NK-92 (cell line): Measurements from ENCODE around the gene RAB6B.

Source experiments
- DNase-seq: peaks from one replicate; lab custom pipeline; 2025; ENCODE audit not compliant: unreplicated experiment; lab: John Stamatoyannopoulos, UW

Gene RAB6B

DNA sequence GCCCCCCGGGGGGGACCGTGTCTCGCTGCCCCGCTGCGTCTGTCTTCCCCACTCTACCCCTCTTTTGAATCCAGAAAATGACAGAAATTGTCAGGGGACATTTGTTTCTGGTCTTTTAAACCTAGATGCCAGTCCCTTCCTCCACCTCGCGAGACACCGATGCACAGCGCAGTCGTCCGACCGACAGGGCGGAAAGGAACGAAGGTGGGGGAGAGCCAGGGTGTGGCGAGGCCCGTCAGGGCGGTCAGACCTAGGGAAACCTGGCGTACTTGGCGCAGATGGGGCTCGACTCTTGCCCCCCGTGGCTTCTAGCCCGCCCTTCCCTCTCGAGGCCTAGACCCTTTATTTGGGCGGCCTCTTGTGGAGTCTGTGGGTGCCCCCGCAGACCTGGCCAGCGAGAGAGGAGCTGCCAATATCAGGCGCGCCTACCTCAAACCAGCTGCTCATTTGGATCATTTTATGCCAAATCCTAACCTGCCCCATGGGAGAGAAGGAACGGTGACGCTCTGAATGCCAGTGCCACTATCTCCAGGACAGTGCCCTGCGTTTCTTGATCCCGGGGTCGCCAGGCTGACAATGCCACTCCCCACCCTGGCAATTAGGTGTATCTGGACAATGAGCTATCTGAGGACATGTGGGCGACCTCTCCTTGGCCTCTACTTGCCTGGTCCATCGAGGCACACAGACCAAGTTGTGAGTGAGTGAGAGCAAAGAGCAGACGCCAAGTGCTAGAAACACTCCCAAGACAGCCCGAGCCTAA is 500 bp upstream of the RAB6B start:
- no peak for DNase-seq

DNA sequence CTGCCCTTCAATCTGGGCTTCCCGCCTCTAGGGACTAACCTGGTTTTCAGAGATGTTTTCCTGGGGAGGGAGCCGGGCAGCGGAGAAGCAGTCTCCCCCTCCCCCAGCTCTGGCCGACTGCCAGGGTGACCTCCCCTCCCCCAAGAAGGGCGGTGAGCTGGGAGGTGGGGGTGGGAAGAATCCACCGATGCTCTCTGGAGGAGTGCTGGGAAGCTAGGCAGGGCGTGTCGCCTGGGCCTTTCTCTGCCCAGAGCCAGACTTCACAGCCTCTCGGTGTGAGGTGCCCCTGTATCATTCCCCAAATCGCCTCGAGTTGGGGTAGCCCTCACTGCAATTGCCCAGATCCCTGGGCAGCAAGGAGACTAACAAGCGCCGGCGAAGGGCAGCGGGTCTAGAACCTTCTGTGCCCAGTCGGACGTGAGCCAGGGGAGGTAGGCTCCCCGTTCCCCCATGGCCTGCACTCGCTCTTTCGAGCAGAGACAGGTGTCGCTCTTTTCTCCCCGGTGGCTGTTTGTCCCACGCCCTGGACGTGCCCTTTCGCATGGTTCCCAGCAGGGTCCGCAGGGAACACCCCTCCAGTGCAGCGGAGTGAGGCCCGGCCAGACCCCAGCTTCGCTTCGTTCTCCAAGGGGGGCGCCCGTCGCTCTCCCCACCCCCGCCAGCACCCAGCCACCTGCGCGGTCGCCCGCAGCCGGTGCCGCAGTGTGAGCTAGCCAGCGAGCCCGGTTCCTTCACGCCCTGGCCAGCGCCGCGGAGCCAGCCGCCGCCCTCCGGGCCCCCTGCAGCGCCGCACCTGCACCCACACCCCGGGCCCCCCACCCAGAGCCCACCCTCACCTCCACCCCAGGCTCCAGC is 1.1 kb downstream of the RAB6B start:
- no peak for DNase-seq

DNA sequence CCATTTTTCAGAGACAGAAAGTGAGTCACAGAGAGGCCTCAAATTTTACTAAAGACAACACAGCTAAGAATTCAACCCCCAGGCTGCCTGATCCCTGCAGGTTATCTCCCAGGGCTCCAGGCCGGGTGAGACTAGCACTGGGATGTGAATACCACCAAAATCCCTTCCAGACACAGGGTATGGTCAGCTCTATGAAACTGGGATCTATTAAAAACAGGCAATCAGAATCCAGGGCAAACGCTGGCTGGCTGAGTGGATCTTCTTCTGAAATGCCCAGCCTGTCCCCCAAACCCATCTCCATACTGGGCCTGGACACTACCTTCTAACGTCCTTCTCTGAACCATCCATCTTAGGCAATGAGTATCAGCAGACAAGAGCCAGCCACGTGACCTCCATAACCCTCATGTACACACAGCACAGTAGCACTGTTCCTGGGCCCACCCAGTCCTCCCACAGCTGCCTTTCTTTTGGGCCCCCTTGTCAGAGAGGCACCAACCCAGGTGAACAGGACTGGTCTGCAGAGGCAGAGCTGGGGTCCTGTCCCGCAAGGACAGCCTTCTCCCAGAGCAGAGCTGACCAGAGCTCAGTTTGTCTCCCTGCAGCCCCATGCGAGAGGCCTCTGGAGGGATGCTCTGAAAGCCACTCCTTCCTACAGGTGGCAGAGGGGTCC is 1.9 kb downstream of the RAB6B start:
- DNase-seq: no peak

DNA sequence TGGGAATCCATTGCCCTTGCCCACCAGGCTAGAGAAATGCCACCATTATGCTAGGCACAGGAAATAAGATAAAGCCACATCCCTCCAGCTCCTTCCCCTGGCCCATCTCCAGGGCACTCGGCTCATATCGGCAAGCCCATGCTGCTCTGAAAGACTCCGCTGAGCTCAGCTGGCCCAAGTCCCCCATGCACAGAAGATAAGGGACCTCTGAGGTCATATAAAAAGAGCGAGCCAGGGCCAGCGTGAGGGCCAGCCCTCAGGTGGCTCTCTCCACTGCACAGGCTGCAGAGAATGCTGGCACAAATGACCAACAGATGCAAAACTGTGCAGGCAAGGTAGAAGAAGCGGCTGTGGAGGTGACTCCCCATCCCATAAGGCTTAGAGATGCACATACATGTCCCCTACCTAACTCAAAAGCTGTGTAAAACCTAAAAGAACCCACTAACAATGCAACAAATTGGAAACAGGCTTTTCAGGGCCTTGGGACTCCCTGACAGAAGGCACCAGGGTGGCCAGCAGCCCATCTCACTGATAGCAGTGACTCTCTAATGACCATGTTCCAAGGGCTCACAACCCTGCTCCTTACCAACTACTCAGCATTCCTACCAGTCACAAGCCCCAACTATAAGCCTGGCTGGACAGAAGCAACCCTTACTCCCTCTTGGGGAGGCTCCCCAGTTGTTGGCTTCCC is 3.0 kb downstream of the RAB6B start:
- DNase-seq: no peak

DNA sequence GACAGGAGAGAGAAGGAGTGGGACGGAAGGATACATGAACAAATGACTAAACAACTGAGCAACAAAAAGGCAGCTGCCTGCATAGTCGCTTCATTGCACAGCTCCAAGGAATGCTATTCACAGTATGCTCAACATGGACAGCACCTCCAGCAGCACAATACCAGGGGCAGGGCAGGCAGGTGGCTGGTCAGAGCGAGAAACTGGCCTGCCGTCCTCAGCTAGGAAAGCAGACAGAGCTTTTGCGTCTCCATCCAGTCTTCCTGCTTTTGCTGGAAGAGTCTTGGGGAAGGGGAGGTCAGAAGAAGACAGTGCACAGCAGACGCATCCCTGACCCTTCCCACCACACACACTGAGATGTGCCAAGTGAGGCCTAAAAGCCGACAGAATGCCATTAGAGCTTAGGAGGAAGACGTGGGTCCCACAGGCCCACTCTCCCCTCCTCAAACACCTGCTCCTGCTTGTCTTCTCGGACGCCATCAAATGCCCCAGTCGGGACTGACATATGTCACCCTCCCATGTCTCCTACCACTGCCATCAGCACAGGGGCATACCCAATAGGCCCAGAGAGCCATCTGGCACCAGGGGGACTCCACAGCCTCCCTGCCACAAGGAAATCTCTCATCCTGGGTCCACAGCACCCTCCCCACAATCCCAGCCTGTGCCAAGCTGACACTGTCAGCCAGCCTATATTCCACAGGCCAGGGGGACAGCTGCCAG is 3.9 kb downstream of the RAB6B start:
- DNase-seq: no peak

DNA sequence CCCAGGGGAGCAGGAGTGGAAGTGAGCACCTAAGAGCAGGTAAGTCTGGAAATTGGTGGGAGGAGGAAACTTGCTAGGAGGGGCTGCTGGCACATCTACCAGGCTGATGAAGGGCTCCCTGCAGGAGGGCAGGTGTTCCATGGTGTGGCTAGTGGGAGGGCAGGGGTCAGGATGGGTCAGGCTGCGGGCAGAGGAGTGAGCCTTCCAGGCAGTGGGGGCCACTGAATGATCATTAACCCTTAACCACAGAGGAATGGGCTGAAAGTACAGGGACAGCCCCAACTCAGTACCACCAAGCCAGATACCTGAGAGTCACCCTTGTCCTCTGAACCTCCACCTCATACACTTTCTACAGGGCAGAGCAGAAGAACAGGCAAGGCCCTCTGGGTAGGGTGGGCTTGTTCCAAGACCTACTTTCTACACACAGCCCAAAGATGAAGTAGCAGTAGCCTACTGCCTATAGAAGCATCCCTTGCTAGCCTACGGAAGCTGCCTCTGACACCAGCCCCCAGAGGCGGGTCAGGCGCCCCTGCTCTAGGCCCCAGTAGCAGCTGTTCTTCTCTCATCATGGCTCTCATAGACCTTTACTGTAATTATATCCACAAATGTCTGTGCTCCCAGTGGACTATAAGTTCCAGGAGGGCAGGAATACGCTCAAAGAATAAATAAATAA is 4.6 kb downstream of the RAB6B start:
- no peak for DNase-seq

DNA sequence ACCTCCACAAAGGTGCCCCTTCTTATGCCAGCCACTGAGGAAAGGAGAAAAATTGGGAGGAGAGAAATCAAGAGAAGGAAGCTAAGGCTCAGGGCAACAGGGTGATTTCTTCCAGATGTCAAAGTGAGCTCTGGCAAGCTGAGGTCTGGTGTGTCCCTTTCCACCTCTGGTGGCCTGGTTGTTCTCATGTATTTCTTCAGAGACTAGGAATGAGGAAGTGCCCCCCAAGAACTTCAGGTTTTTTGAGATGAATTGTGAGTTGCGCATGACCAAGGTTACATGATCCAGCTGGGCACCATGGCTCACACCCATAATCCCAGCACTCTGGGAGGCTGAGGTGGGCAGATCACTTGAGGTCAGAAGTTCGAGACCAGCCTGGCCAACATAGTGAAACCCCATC is 5.6 kb downstream of the RAB6B start:
- no peak for DNase-seq

DNA sequence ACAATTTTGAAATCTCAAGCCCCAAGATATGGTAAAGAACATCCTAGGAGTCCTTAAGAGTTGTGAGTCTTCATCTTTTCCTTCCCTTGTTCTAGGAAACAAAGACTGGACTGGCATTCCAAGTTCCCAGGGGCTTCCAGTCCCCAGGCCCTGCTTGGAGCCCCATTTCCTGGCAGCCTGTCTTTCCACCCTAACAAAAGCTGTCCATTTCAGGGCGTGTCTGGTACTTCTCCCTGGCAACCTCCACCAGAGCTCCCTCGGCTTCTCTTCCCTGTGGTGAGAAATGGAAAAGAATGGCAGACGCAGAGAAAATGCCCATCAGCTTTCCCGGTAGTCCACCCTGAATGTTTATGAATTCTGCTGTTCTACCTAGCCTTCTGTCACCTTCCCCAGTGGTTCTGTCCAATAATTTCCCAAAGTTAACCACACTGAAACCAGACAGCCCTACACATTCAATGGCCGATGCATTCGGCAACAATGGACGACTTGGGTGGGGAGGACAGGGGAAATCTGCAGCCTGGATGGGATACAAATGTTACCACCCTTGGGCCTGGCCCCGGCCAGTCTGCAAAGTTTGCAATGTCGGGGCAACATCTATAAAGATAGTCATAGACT is 6.8 kb downstream of the RAB6B start:
- DNase-seq: no peak

DNA sequence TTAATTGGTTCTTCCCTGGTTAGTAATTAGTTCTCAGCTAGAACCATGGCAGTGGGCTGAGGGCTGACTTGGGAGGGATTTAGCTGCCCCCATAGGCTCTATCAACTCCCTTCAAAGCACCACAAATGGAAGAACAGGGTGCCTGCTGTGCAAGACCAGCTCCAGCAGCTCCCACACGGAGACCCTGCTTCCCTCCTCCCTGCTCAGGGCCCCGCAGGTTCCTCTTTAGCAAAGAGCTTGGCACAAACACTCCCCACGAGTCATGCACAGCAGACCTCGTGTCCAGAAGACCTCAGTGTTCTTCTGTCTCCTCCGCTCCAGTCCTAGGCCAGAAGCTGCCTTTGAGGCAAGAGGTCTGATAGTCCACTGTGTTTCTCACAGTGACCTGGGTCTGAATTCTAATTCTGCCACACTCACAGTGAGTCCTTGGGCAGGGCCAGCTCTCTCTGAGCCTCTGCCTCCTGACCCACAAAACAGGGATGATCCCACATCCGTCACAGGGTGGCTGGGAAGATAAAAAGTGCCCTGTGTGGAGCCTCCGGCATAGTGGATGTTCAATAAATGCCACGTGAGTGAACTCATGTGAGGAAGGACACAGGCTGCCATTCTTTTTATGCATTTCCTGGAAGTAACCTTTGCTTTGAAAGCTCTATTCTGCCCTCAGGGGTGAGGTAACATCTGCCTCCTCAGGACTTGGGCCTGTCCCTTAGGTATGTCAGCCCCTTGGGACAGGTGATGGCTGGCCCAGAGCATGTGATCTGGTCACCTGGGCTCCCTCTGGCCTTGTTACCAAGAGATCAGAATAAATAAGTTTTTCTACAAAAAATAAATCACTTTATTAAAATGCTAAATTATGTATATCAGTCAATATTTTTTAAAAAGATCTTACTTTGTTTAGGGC is 7.6 kb downstream of the RAB6B start:
- DNase-seq: no peak

DNA sequence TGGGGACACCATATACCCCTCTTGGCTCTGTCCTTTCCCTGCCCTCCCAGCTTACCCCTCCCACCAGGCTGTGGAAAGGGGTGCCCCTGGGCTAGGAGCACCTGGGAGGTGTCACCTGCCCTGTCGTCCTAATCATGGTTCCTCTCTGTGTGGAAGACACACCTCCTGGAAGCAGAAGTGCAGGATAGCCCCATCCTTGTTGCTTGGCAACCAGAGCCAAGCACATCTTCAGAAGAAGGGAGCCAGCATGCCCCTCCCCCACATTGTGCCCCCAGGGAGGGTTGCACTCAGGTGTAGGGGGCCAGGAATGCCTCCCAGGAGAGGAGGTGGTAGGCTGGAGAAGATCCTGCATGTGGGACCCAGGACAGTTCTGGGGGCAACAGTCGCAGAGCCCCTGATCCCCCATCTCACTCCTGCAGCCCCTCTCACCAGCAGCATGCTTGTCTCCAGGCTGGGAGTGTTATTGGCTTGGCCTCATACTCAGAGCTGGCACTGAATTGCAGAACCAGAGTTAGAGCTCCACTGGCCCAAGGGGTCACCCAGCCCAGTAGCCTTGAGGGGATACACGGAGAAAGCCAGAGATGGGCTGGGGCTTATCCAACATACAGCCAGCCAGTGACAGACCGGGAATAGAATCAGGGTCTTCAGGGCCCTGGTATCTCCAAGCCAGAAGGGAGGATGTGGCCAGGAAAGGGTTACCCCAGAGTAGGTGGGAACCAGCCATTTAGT is 8.4 kb downstream of the RAB6B start:
- DNase-seq: no peak

DNA sequence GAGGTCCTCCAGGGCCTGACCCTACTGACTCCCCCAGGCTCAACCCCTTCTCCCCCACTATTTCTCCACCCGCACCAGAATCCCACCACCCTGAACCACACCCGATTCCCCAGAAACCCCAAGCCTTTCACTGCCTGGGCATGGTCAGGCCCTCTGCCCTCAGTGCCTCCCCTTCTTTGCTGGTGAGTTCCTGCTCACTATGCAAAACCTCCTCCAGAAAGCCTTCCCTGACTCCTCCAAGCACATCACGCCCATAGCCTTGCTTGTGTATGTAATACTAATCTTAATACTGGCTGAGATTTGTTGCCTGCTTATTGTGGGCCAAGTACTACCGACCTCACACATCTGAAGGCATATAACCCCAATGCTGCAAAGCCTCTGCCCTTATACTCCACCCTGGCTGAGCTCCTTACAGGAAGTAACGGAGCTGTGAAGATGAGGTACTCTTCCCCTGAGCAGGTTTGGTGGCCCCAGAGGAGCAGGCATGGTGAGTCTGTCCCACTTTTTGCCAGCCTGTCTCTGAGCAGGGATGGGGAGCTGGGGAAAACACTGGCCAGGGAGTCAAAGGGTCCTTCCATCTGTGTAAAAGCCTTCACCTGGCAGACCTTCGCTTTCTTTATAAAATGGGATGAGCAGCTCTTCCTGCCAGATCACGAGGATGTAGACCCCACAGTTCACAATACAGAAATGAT is 9.5 kb downstream of the RAB6B start:
- DNase-seq: no peak

DNA sequence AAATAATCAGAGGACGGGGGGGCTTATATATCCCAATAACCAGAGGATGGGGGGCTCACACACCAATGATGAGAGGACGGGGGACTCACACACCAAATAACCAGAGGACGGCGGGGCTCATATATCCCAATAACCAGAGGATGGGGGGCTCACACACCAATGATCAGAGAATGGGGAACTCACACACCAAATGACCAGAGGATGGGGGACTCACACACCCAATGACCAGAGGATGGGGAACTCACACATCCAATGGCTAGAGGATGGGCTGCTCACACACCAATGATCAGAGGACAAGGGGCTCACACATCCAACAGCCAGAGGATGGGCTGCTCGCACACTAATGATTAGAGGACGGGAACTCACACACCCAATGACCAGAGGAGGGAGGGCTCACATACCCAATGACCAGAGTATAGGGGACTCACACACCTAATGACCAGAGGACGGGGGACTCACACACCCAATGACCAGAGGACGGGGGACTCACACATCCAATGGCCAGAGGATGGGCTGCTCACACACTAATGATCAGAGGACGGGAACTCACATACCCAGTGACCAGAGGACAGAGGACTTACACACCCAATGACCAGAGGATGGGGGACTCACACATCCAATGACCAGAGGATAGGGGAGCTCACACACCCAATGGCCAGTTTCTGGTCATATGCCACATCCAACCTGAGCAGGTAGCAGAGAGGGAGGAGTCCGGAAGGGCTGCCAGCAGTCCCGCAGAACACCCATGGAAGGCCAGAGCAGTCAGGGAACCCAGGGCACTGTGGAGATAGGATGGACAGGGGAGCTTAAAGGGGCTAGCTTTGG is 10.6 kb downstream of the RAB6B start:
- DNase-seq: no peak

DNA sequence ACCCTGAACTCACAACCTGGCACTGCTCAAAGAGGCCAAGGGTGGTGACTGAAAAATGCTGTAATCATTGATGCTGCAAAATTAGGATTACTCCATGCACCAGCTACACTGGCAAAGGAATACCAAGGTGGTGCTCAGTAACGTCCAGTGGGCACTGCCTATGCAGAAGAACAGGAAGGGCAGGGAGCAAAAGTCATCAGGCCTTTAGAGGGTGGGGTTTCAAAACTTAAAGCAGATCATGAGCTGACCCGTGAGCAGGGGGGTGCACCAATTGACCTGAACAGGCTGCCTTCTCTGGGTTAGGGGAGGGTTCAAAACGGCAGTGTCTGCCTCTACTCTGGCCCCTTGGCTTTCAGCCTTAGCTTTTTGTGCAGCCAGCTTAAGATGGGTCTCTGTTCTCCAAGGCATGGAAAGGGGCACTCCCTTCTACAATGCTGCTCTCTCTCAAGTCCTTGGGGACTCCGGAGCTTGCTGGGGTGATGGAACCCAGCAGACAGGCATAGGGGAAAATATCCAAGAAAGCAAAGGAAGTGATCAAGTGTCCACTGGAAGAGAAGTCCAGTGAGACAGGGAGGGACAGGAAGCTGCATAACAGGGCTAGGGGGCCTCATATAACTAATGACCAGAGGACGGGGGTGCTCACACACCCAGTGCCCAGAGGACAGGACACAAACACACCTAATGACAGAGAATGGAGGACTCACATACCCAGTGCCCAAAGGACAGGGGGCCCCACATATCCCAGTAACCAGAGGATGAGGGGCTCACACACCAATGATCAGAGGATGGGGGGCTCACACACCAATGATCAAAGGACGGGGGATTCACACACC is 11.4 kb downstream of the RAB6B start:
- DNase-seq: no peak

DNA sequence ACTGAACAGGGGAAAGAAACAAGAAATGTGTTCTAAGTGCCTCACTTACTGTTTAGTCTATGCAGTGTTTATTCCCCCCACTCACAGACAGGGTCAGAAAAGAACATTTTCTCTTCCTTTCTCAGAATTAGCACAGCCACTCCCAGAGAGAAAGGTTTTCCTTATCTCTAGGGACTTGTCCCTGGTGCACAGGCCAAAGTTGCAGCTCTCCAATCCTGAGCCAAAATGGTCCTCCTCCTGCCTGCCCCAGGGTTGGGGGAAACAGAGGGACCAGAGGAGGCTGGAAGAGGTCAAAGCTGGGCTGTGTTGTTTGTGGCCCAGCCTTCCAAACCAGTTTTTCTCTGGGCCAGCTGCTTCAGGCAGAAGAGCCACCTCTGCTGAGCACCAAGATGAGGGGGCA is 12.0 kb downstream of the RAB6B start:
- no peak for DNase-seq

DNA sequence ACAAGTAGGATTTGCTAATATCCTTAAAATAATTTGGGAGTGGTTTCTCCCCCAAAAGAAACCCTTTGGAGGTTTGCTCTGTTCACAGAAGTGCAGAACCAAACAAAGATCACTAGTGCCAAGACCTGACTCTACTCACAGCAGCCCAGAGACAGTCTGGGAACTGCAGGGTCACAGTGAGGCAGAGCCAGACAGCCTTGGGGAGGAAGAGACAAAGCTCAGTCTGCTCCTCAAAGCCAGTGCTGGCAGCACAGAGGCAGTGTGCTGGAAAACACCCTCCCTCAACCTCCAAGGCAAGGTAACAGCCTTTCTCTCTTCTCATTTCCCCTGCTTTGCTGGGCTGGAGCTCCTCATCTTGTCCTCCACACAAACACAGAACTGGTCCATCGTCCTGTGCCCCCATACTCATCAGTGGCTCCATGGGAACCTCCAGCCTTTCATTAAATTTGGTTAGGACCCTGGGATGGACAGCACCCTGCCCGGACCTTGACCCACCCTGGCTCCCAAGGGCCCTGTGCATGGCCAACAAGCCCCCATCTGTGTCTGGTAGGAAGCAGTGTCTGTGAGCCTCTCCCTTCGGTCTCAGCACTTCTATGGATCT is 12.6 kb downstream of the RAB6B start:
- no peak for DNase-seq
